ENCODE results near the gene SERPINA5.

The SERPINA5 gene

DNA sequence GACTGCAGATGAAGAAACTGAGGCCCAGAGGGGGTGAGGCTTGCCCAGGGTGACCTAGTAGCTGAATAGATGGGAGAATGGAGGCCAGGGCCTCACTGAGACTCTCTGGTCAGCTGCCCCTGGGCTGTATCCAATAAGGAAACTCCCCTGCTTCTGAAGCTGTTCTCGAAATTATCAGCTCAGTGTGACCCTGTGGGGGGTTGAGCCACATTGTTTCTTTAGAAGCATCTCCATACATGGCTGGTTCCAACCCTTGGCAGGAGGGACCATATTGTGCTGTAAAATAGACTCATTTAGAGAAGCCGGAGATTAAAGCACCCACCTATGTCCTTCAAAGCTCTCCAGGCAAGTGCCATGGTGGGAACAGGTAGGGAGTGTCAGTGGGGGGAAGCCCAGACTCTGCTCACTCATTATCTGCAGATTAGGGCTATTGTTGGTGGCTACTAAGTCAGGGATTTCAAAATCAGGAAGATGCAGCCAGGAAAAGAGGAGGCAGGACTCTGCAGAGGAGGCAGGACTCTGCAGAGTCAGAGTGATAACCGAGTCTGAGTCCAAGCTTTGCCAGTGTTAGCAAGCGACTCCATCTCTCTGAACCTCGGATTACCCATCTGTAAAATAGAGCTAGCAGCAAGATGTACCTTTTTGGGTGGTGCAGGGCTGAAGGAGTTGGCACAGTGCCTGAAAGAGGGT lies 3.5 kb downstream of the SERPINA5 start:
- CTCF ChIA-PET = interaction anchor here (1.7 to 1.8 kb wide), 2 partner anchors 15 to 36 kb away, joined by 5 to 6 read pairs; no protein-coding TSS in a partner anchor
- TF ChIP-seq, protein P1, sequence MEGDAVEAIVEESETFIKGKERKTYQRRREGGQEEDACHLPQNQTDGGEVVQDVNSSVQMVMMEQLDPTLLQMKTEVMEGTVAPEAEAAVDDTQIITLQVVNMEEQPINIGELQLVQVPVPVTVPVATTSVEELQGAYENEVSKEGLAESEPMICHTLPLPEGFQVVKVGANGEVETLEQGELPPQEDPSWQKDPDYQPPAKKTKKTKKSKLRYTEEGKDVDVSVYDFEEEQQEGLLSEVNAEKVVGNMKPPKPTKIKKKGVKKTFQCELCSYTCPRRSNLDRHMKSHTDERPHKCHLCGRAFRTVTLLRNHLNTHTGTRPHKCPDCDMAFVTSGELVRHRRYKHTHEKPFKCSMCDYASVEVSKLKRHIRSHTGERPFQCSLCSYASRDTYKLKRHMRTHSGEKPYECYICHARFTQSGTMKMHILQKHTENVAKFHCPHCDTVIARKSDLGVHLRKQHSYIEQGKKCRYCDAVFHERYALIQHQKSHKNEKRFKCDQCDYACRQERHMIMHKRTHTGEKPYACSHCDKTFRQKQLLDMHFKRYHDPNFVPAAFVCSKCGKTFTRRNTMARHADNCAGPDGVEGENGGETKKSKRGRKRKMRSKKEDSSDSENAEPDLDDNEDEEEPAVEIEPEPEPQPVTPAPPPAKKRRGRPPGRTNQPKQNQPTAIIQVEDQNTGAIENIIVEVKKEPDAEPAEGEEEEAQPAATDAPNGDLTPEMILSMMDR (IDR thresholded peaks at IDR 0.05; ENCODE audit: insufficient read depth, low read length, missing control alignments) = no peak
- POLR2A ChIA-PET = no interaction called here
- no peak for DNase-seq (ENCODE audit: low read depth, low spot score)
- no peak overlapping the region for H3K4me3 ChIP-seq (ENCODE audit: low read depth, low read length)

DNA sequence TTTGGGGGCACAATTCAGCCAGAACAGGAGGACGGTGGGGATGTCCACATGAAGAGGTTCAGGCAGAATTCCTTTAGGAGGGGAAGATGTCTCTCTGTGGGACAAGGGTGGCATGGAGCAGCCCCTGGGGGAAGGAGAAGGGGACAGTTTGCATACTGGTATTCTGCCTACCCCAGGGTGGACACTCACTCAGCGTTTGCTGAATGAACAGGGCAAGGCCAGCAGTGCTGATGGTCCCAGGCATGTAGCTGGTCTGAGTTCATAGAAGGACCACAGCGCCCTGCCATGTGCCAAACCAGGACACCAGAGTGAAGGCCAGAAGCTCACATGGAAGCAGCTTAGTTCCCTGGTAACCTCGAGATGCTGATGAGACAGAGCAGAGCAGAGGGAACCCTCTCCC lies 5.4 kb downstream of the SERPINA5 start:
- POLR2A ChIA-PET = no interaction called here
- DNase-seq (ENCODE audit: low read depth, low spot score) = no peak
- H3K4me3 ChIP-seq (ENCODE audit: low read depth, low read length) = no peak overlapping the region
- CTCF ChIA-PET = interaction anchor here (1.5 kb wide), 1 partner anchor 19 kb away, joined by 3 read pairs; no protein-coding TSS in a partner anchor
- TF ChIP-seq, protein P1 (IDR thresholded peaks at IDR 0.05; ENCODE audit: insufficient read depth, low read length, missing control alignments) = no peak

DNA sequence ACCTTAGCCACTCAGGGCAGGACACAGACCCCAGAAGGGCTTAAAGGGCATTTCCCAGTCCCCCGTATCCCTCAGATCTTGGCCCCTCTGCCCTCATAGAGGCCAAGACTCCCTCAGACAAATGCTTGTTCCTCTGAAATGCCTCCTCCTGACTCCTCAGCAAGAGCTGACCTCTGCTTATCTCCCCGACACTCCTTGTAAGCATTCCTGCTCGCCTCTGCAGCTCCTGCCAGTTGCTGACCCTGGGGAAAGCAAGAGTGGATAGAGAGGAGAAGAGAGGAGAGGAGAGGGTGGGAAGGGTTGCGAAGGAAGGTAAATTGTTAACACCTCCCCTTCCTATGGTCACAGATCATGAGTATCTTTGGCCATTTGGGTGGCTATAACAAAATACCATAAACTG lies 7.1 kb downstream of the SERPINA5 start:
- POLR2A ChIA-PET = no interaction called here
- DNase-seq (ENCODE audit: low read depth, low spot score) = no peak
- CTCF ChIA-PET = no interaction called here
- no peak overlapping the region for H3K4me3 ChIP-seq (ENCODE audit: low read depth, low read length)
- TF ChIP-seq, protein P1 (IDR thresholded peaks at IDR 0.05; ENCODE audit: insufficient read depth, low read length, missing control alignments) = no peak

DNA sequence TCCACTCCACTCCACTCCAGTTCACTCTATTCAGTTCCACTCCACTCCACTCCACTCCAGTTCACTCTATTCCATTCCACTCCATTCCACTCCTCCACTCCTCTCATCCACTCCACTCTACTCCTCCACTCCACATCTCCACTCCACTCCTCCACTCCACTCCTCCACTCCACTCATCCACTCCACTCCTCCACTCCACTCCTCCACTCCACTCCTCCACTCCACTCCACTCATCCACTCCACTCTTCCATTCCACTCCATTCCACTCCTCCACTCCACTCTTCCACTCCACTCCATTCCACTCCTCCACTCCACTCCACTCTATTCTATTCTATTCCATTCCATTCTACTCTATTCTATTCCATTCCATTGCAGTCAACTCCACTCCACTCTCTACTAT lies 9.8 kb downstream of the SERPINA5 start:
- ChIA-PET CTCF (interaction anchor here (1.5 kb wide), 1 partner anchor 9 kb away, joined by 4 read pairs; no protein-coding TSS in a partner anchor), POLR2A (interaction anchor here (0.6 kb wide), 1 partner anchor 48 kb away, joined by 3 read pairs; no protein-coding TSS in a partner anchor)
- TF ChIP-seq, protein P1 (IDR thresholded peaks at IDR 0.05; ENCODE audit: insufficient read depth, low read length, missing control alignments) = no peak
- H3K4me3 ChIP-seq (ENCODE audit: low read depth, low read length) = no peak overlapping the region
- DNase-seq (ENCODE audit: low read depth, low spot score) = no peak

DNA sequence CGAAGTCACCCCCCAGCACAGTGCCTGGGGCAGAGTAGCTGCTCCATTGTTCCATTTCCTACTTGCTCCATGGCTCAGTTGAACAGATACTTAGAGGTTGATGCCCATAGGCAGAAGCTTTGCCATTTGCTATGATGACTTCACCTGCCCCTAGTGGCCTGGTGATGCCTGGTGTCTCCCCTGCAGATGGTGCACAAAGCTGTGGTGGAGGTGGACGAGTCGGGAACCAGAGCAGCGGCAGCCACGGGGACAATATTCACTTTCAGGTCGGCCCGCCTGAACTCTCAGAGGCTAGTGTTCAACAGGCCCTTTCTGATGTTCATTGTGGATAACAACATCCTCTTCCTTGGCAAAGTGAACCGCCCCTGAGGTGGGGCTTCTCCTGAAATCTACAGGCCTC lies 10.6 kb downstream of the SERPINA5 start:
- POLR2A ChIA-PET = no interaction called here
- no peak for DNase-seq (ENCODE audit: low read depth, low spot score)
- TF ChIP-seq, protein P1 (IDR thresholded peaks at IDR 0.05; ENCODE audit: insufficient read depth, low read length, missing control alignments) = no peak
- CTCF ChIA-PET = interaction anchor here (1.5 kb wide), 1 partner anchor 8 kb away, joined by 4 read pairs; no protein-coding TSS in a partner anchor
- no peak overlapping the region for H3K4me3 ChIP-seq (ENCODE audit: low read depth, low read length)

DNA sequence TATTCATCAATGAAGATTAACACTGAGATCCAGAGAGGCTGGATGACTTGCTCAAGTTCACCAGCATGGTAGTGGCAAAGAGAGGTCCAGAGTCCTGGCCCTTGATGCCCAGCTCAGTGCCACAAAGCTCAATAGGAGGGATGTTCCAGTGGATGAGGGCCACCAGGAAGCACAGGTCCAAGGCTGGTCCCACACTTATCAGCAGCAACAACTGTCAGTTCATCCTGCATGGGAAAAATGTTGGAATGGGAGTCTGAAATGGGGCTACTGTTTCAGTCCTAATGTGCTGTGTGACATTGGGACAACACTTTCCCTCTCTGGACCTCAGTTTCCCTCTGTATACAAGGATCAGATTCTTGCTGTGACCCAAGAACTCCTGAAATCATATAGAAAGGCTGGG lies 11.2 kb downstream of the SERPINA5 start:
- CTCF ChIA-PET = interaction anchor here (1.5 kb wide), 1 partner anchor 8 kb away, joined by 4 read pairs; no protein-coding TSS in a partner anchor
- TF ChIP-seq, protein P1 (IDR thresholded peaks at IDR 0.05; ENCODE audit: insufficient read depth, low read length, missing control alignments) = no peak
- no peak for DNase-seq (ENCODE audit: low read depth, low spot score)
- H3K4me3 ChIP-seq (ENCODE audit: low read depth, low read length) = no peak overlapping the region
- POLR2A ChIA-PET = no interaction called here

Data from AG04449 (cell line).